C4-2B (cell line): ENCODE results near the gene RPL14.

Source experiments
- H3K27ac ChIP-seq: fragments of 450-650 bp; 2 replicates; pipeline ENCODE4 v1.5.1; 2017
- ZFX ChIP-seq: fragments of 450-650 bp; IDR thresholded peaks from 2 replicates; pipeline ENCODE4 v1.6.1; 2017
- TF ChIP-seq, protein P1 (sequence below): fragments of 450-650 bp; conservative IDR thresholded peaks from 2 replicates; pipeline ENCODE4 v1.5.1; 2017; ENCODE audit warnings: mild to moderate bottlenecking

The RPL14 gene

DNA sequence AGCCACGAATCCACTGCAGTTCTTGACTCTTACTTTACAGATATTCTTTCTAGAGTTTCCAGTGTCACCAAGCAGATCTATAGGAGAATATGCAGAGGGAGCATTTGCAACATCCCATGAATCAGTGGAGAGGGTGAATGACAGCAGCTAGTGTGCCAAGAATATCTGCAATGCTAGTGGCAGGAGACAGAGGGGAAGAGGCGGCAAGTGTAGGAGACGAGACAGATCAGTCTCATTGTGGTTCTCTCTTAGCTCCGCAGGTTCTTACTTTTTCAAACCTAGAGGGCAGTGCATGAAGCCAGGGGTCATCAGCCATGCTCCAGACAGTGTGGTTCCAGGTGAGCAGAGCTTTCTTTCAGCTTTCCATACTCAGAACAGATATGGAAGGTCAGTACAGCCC, 20.5 kb downstream of the RPL14 start:
- no peak overlapping the region for H3K27ac ChIP-seq

DNA sequence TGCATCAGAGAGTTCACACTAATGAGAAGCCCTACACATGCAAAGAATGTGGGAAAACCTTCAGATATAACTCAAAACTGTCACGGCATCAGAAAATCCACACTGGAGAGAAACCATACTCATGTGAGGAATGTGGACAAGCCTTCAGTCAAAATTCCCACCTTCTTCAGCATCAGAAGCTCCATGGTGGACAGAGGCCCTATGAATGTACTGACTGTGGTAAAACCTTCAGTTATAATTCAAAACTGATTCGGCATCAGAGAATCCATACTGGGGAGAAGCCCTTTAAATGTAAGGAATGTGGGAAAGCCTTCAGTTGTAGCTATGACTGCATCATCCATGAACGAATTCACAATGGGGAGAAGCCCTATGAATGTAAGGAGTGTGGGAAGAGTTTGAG, 30.0 kb downstream of the RPL14 start:
- no peak for TF ChIP-seq ZFX
- TF ChIP-seq, protein P1, sequence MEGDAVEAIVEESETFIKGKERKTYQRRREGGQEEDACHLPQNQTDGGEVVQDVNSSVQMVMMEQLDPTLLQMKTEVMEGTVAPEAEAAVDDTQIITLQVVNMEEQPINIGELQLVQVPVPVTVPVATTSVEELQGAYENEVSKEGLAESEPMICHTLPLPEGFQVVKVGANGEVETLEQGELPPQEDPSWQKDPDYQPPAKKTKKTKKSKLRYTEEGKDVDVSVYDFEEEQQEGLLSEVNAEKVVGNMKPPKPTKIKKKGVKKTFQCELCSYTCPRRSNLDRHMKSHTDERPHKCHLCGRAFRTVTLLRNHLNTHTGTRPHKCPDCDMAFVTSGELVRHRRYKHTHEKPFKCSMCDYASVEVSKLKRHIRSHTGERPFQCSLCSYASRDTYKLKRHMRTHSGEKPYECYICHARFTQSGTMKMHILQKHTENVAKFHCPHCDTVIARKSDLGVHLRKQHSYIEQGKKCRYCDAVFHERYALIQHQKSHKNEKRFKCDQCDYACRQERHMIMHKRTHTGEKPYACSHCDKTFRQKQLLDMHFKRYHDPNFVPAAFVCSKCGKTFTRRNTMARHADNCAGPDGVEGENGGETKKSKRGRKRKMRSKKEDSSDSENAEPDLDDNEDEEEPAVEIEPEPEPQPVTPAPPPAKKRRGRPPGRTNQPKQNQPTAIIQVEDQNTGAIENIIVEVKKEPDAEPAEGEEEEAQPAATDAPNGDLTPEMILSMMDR: no peak
- H3K27ac ChIP-seq: no peak overlapping the region

More for the DNA sequence above, 20.5 kb downstream of the RPL14 start:
- TF ChIP-seq ZFX: no peak
- TF ChIP-seq, protein P1: no peak

DNA sequence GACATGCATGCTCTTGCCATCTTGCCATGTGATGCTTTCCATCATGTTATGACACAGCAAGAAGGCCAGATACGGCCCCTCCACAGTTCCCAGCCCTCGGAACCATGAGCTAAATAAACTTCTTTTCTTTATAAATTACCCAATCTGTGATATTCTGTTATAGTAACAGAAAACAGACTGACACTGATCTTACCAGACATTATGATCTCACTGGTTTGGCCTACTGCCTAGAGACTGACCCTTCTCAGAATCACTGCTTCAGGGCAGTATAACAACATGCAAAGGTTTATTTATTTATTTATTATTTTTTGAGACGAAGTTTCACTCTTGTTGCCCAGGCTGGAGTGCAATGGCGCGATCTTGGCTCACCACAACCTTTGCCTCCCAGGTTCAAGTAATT, 33.8 kb downstream of the RPL14 start:
- TF ChIP-seq, protein P1: no peak
- TF ChIP-seq ZFX: no peak
- no peak overlapping the region for H3K27ac ChIP-seq

DNA sequence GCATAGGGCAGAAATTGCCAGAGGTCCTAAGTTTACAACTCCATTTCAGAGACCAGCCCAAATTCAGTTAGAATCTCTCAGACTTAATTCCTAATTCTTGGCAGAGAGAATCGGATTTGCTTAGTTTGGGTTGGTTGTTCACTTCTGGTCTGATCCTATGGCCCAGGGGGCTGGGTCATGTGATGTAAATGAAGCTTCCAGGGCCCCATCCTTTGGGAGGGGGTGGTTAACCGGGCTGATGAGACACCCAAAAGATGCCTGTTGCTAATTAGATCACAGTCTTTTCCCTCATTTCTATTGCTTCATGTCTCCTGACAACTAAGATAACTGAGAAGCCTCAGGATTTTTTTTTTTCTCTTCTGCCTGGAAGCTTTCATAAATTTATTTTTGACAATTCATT, 37.6 kb downstream of the RPL14 start:
- no peak overlapping the region for H3K27ac ChIP-seq
- TF ChIP-seq, protein P1: no peak
- no peak for TF ChIP-seq ZFX

DNA sequence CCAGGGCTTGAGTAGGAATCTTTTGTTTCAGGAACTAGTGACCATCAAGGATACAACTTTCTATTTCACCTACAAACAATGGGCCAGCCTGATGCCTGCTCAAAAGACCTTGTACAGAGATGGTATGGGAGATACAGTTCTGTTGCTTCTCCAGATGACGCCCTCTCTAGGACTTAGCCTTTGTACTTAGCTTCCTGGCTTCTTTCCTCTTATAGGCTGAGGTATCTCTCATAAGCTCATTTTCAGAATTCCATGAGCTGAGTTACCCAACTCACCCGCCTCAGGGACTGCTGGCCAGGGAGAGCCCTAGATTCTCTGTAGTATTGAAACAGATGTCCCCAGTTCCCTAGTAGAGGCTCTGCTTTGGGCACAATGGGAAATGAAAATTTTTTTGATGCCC, 40.1 kb downstream of the RPL14 start:
- TF ChIP-seq, protein P1: no peak
- TF ChIP-seq ZFX: no peak
- H3K27ac ChIP-seq: no peak overlapping the region

DNA sequence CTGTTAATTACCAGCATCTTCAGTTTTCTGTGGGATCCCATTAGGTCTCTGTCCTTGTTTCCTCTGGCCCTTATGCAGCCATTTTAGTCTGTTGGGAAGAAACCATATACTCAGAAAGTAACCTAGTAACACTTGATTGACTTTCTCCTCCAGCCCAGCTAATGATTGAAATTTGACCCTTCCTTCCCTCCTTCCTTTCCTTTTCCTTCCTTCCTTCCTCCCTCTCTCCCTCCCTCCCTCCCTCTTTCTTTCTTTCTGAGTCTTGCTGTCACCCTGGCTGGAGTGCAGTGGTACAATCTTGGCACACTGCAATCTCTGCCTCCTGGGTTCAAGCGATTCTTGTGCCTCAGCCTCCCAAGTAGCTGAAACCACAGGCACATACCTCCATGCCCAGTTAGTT, 42.8 kb downstream of the RPL14 start:
- no peak overlapping the region for H3K27ac ChIP-seq
- TF ChIP-seq, protein P1: no peak
- TF ChIP-seq ZFX: no peak

DNA sequence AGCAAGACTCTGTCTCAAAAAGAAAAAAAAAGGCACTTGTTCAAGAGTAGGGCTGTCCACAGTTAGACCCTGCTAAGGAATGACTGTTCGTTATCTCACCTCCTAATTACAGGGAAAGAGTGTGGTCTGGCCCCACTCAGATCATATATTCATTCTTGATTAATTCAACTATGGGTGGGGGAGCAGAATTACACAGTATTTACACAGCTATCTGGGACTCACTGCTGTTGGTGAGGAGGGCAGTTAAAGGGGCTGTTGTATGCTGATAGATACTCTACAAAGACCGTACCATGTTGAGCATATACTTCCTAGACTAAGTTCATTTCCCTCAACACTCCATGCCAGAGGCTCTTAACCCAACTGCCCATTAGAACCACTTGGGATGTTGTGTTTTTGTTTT, 44.9 kb downstream of the RPL14 start:
- H3K27ac ChIP-seq: no peak overlapping the region
- TF ChIP-seq, protein P1: no peak
- TF ChIP-seq ZFX: no peak
